Mesendoderm (in vitro differentiated cells): ENCODE measurements around the gene ZBTB7C.

ENCODE experiments used
- DNase-seq: peaks from one replicate; pipeline ENCODE4 v3.0.0; 2013
- H2AK5ac ChIP-seq: 2 replicates; pipeline ENCODE4 v1.6.1; 2013; ENCODE audit warnings: low read length, inconsistent platforms
- H2BK120ac ChIP-seq: 2 replicates; pipeline ENCODE4 v1.6.1; 2013; ENCODE audit warnings: low read depth, mild to moderate bottlenecking, low read length, moderate library complexity, mixed read lengths
- H2BK15ac ChIP-seq: replicated peaks from 2 replicates; pipeline ENCODE4 v1.6.1; 2013; ENCODE audit warnings: low read depth, mild to moderate bottlenecking, moderate library complexity
- H2BK5ac ChIP-seq: 2 replicates; pipeline ENCODE4 v1.6.1; 2013; ENCODE audit warnings: low read length, inconsistent platforms
- H3K18ac ChIP-seq: 2 replicates; pipeline ENCODE4 v1.6.1; 2013; ENCODE audit warnings: mild to moderate bottlenecking, low read length, mixed read lengths
- H3K23ac ChIP-seq: one replicate; pipeline ENCODE4 v1.6.1; 2013; ENCODE audit warnings: low read length
- H3K27ac ChIP-seq: 2 replicates; pipeline ENCODE4 v1.5.1; 2013; ENCODE audit warnings: low read depth, mild to moderate bottlenecking, inconsistent platforms, low read length, moderate library complexity
- H3K27me3 ChIP-seq: 2 replicates; pipeline ENCODE4 v1.6.1; 2013; ENCODE audit warnings: low read length, control low read depth, mild to moderate bottlenecking, inconsistent platforms; ENCODE audit not compliant: insufficient read depth, poor library complexity
- H3K36me3 ChIP-seq: 2 replicates; pipeline ENCODE4 v1.6.1; 2013; ENCODE audit warnings: low read length, inconsistent platforms; ENCODE audit not compliant: control insufficient read depth, insufficient read depth
- H3K4ac ChIP-seq: one replicate; pipeline ENCODE4 v1.6.1; 2013; ENCODE audit warnings: low read depth, mild to moderate bottlenecking, low read length, moderate library complexity
- H3K4me1 ChIP-seq: 2 replicates; pipeline ENCODE4 v1.6.1; 2013; ENCODE audit warnings: low read depth, low read length, inconsistent platforms; ENCODE audit not compliant: control insufficient read depth
- H3K4me2 ChIP-seq: 2 replicates; pipeline ENCODE4 v1.6.1; 2013; ENCODE audit warnings: low read length
- H3K4me3 ChIP-seq: 2 replicates; pipeline ENCODE4 v1.5.1; 2013; ENCODE audit warnings: mild to moderate bottlenecking, low read length
- H3K56ac ChIP-seq: one replicate; pipeline ENCODE4 v1.6.1; 2013; ENCODE audit warnings: low read length
- H3K79me1 ChIP-seq: 2 replicates; pipeline ENCODE4 v1.6.1; 2013; ENCODE audit warnings: low read length, inconsistent platforms
- H3K79me2 ChIP-seq: 2 replicates; pipeline ENCODE4 v1.6.1; 2013; ENCODE audit warnings: mild to moderate bottlenecking, low read length; ENCODE audit not compliant: control insufficient read depth, insufficient read depth
- H3K9ac ChIP-seq: 2 replicates; pipeline ENCODE4 v1.6.1; 2013; ENCODE audit warnings: low read length, inconsistent platforms
- H4K5ac ChIP-seq: one replicate; pipeline ENCODE4 v1.6.1; 2013; ENCODE audit warnings: low read length
- H4K8ac ChIP-seq: one replicate; pipeline ENCODE4 v1.6.1; 2013; ENCODE audit warnings: low read depth, mild to moderate bottlenecking, control low read depth, low read length, moderate library complexity
- WGBS: extraction: QIAGEN DNeasy Blood & Tissue Kit; methylation state at CpG from one replicate; pipeline ENCODE4 v1.1.7; 2013; ENCODE audit warnings: low lambda C conversion rate, missing lambda C conversion rate; ENCODE audit not compliant: insufficient coverage; ENCODE audit errors: extremely low coverage; 5-methylcytosine and 5-hydroxymethylcytosine counted together

Gene ZBTB7C

GRCh38 chr18:48317781-48318381 lies 91.3 kb downstream of the ZBTB7C start:
- WGBS: no CpG with 5 or more reads among the region's 5 CpGs
- H3K79me2 ChIP-seq: no peaks in the 10 kb centered on the region
- H3K4me1 ChIP-seq: peaks cover 8% of the 10 kb centered on the region
- no peaks in the 10 kb centered on the region for H3K27me3 ChIP-seq
- H2BK5ac ChIP-seq: no peak overlapping the region
- H2AK5ac ChIP-seq: no peak overlapping the region
- DNase-seq: no peak
- H2BK120ac ChIP-seq: no peak overlapping the region
- H3K27ac ChIP-seq: no peak overlapping the region
- H4K5ac ChIP-seq: no peak overlapping the region
- H3K4ac ChIP-seq: no peak overlapping the region
- no peaks in the 10 kb centered on the region for H3K79me1 ChIP-seq
- H3K18ac ChIP-seq: no peak overlapping the region
- no peaks in the 10 kb centered on the region for H3K36me3 ChIP-seq
- no peak overlapping the region for H3K56ac ChIP-seq
- H2BK15ac ChIP-seq: no peak overlapping the region
- no peak overlapping the region for H4K8ac ChIP-seq
- H3K9ac ChIP-seq: no peak overlapping the region
- H3K4me3 ChIP-seq: no peak overlapping the region
- H3K4me2 ChIP-seq: no peak overlapping the region
- H3K23ac ChIP-seq: no peak overlapping the region

- Histone ChIP-seq H3K4me1 (peaks cover 8% of the 10 kb centered on the region), H2BK120ac (no peak overlapping the region), H2BK5ac (no peak overlapping the region), H2BK15ac (no peak overlapping the region), H3K4ac (no peak overlapping the region), H4K8ac (no peak overlapping the region), H3K27me3 (no peaks in the 10 kb centered on the region), H3K36me3 (no peaks in the 10 kb centered on the region), H2AK5ac (no peak overlapping the region), H3K56ac (no peak overlapping the region), H3K79me1 (no peaks in the 10 kb centered on the region), H3K79me2 (no peaks in the 10 kb centered on the region), H3K27ac (no peak overlapping the region), H3K4me2 (no peak overlapping the region), H3K9ac (no peak overlapping the region), H3K18ac (no peak overlapping the region), H3K4me3 (no peak overlapping the region), H3K23ac (no peak overlapping the region), H4K5ac (no peak overlapping the region)
- no CpG with 5 or more reads among the region's 3 CpGs for WGBS
- no peak for DNase-seq
Observed at GRCh38 chr18:48316177-48316576, 93.0 kb downstream of the ZBTB7C start.

- no peak overlapping the region for H3K4me2 ChIP-seq
- no peak overlapping the region for H2BK120ac ChIP-seq
- H4K5ac ChIP-seq: no peak overlapping the region
- H3K4me3 ChIP-seq: no peak overlapping the region
- no peaks in the 10 kb centered on the region for H3K27me3 ChIP-seq
- H3K4ac ChIP-seq: no peak overlapping the region
- H2BK15ac ChIP-seq: no peak overlapping the region
- H2BK5ac ChIP-seq: no peak overlapping the region
- H3K79me2 ChIP-seq: no peaks in the 10 kb centered on the region
- H3K27ac ChIP-seq: no peak overlapping the region
- H3K23ac ChIP-seq: no peak overlapping the region
- no peak overlapping the region for H3K9ac ChIP-seq
- H4K8ac ChIP-seq: no peak overlapping the region
- no peaks in the 10 kb centered on the region for H3K79me1 ChIP-seq
- H3K36me3 ChIP-seq: no peaks in the 10 kb centered on the region
- no peak overlapping the region for H3K56ac ChIP-seq
- DNase-seq: no peak
- no peak overlapping the region for H3K18ac ChIP-seq
- no peak overlapping the region for H2AK5ac ChIP-seq
- peaks cover 4% of the 10 kb centered on the region for H3K4me1 ChIP-seq
- WGBS: no CpG with 5 or more reads among the region's 6 CpGs
Observed at GRCh38 chr18:48314690-48315089, 94.5 kb downstream of the ZBTB7C start.

- Histone ChIP-seq H3K23ac (no peak overlapping the region), H3K79me2 (no peaks in the 10 kb centered on the region)
- no CpG with 5 or more reads among the region's 6 CpGs for WGBS
Observed at GRCh38 chr18:48313792-48314191, 95.4 kb downstream of the ZBTB7C start.

GRCh38 chr18:48312066-48312465 lies 97.1 kb downstream of the ZBTB7C start:
- Histone ChIP-seq H3K9ac (no peak overlapping the region), H4K5ac (no peak overlapping the region), H2BK5ac (no peak overlapping the region), H3K79me1 (no peaks in the 10 kb centered on the region), H3K4me1 (peaks cover 5% of the 10 kb centered on the region), H3K27ac (no peak overlapping the region), H3K4me2 (no peak overlapping the region), H3K4ac (no peak overlapping the region), H3K23ac (no peak overlapping the region), H2BK15ac (no peak overlapping the region), H3K27me3 (no peaks in the 10 kb centered on the region), H3K4me3 (no peak overlapping the region), H4K8ac (no peak overlapping the region), H3K79me2 (no peaks in the 10 kb centered on the region), H3K56ac (no peak overlapping the region), H3K36me3 (no peaks in the 10 kb centered on the region), H2AK5ac (no peak overlapping the region), H3K18ac (no peak overlapping the region), H2BK120ac (no peak overlapping the region)
- WGBS: no CpG with 5 or more reads among the region's 5 CpGs
- DNase-seq: no peak

More at GRCh38 chr18:48313792-48314191, 95.4 kb downstream of the ZBTB7C start:
- no peak overlapping the region for H3K4me3 ChIP-seq
- H3K36me3 ChIP-seq: no peaks in the 10 kb centered on the region
- H2BK120ac ChIP-seq: no peak overlapping the region
- H2BK15ac ChIP-seq: no peak overlapping the region
- H3K56ac ChIP-seq: no peak overlapping the region
- no peak overlapping the region for H3K9ac ChIP-seq
- DNase-seq: no peak
- no peak overlapping the region for H3K27ac ChIP-seq
- no peak overlapping the region for H4K5ac ChIP-seq
- no peak overlapping the region for H4K8ac ChIP-seq
- H3K4me2 ChIP-seq: no peak overlapping the region
- H3K79me1 ChIP-seq: no peaks in the 10 kb centered on the region
- H3K18ac ChIP-seq: no peak overlapping the region
- H3K27me3 ChIP-seq: no peaks in the 10 kb centered on the region
- no peak overlapping the region for H2AK5ac ChIP-seq
- no peak overlapping the region for H3K4ac ChIP-seq
- peaks cover 5% of the 10 kb centered on the region for H3K4me1 ChIP-seq
- H2BK5ac ChIP-seq: no peak overlapping the region

GRCh38 chr18:48310999-48311398 lies 98.2 kb downstream of the ZBTB7C start:
- no peak overlapping the region for H3K18ac ChIP-seq
- H3K56ac ChIP-seq: no peak overlapping the region
- no peak overlapping the region for H3K23ac ChIP-seq
- no peak overlapping the region for H4K5ac ChIP-seq
- H2BK5ac ChIP-seq: no peak overlapping the region
- peaks cover 5% of the 10 kb centered on the region for H3K4me1 ChIP-seq
- H4K8ac ChIP-seq: no peak overlapping the region
- no peak overlapping the region for H2AK5ac ChIP-seq
- no peak overlapping the region for H3K9ac ChIP-seq
- H2BK15ac ChIP-seq: no peak overlapping the region
- H3K36me3 ChIP-seq: no peaks in the 10 kb centered on the region
- DNase-seq: no peak
- no peak overlapping the region for H3K4me3 ChIP-seq
- H3K79me1 ChIP-seq: no peaks in the 10 kb centered on the region
- no peak overlapping the region for H3K27ac ChIP-seq
- no peaks in the 10 kb centered on the region for H3K79me2 ChIP-seq
- no peaks in the 10 kb centered on the region for H3K27me3 ChIP-seq
- no peak overlapping the region for H3K4me2 ChIP-seq
- H3K4ac ChIP-seq: no peak overlapping the region
- no peak overlapping the region for H2BK120ac ChIP-seq
- no CpG with 5 or more reads among the region's 3 CpGs for WGBS
